HepG2 (cell line): ENCODE results near the gene KCNT2. TPM values are rescaled to one million over a fixed set of nuclear protein-coding genes. Genes with fewer than 3 reads are reported as not detected.

Experiments
- ATAC-seq: fragments of 200-7000 bp; cut with Tn5 transposase; 3 replicates; pipeline ENCODE4 v1.9.1; 2020; ENCODE audit warnings: mild to moderate bottlenecking, moderate library complexity
- BruUV-seq: library from RNA; stranded (reverse); fragments of 400-500 nt; replicated peaks from 2 replicates; lab custom pipeline; 2021; lab: Mats Ljungman, UMichigan
- CTCF ChIA-PET: fragments of 300-600 bp; formaldehyde crosslinking; extraction: SDS; loops from one replicate; lab custom pipeline; 2021; ENCODE audit warnings: low total read pairs, inconsistent platforms, low intra/inter-chr PET ratio; lab: Yijun Ruan, JAX
- POLR2A ChIA-PET: fragments of 350-600 bp; sonication (Branson Sonifier 250); formaldehyde crosslinking; loops from one replicate; lab custom pipeline; 2020; ENCODE audit warnings: antibody characterized with exemption, inconsistent platforms; lab: Yijun Ruan, JAX
- DNase-seq: peaks from one replicate; pipeline ENCODE4 v3.0.0-alpha.2; 2015; ENCODE audit warnings: low spot score
- FAIRE-seq: peaks from 3 replicates; lab custom pipeline; 2011; peaks lifted over from hg19 to GRCh38; lab: Jason Lieb, UNC
- H2AFZ ChIP-seq: one replicate; pipeline ENCODE4 v1.6.1; 2011; ENCODE audit warnings: low read length, inconsistent platforms
- H3K27ac ChIP-seq: fragments of 300-600 bp; 3 replicates; pipeline ENCODE4 v1.8.0; 2011; ENCODE audit warnings: mixed run types, mild to moderate bottlenecking, mixed read lengths, low read length, inconsistent platforms; ENCODE audit not compliant: insufficient read depth; ENCODE audit errors: extremely low read length
- H3K27me3 ChIP-seq, 2 experiments: fragments of 200-600 bp in 1 of 2; 2 replicates in 1 of 2; 3 replicates in 1 of 2; pipeline versions ENCODE4 v1.6.0 to v1.8.0; 2011; ENCODE audit warnings: low read length in 2 of 2, mild to moderate bottlenecking in 2 of 2, moderate library complexity in 2 of 2, inconsistent platforms in 1 of 2; ENCODE audit not compliant: insufficient read depth in 2 of 2, control insufficient read depth in 1 of 2
- H3K36me3 ChIP-seq, 2 experiments: fragments of 200-600 bp in 1 of 2; replicated peaks in 1 of 2; 2 replicates in 1 of 2; 3 replicates in 1 of 2; pipeline versions ENCODE4 v1.5.1 to v1.8.0; 2011; ENCODE audit warnings: low read length in 2 of 2, inconsistent platforms in 1 of 2; ENCODE audit not compliant: insufficient read depth in 2 of 2, control insufficient read depth in 1 of 2
- H3K4me1 ChIP-seq: 2 replicates; pipeline ENCODE4 v1.5.1; 2012; ENCODE audit warnings: low read length, inconsistent platforms; ENCODE audit not compliant: insufficient read depth
- H3K4me2 ChIP-seq: 2 replicates; pipeline ENCODE4 v1.6.0; 2011; ENCODE audit warnings: low read depth, low read length, inconsistent platforms
- H3K4me3 ChIP-seq, 3 experiments: fragments of 200-600 bp in 1 of 3; sonication (generic), shearing (Covaris generic) in 1 of 3; replicated peaks in 1 of 3; 2 replicates each; pipeline ENCODE4 v1.5.1; 2011 to 2016; ENCODE audit warnings: low read length in 3 of 3, inconsistent platforms in 2 of 3, low read depth in 2 of 3, mild to moderate bottlenecking in 2 of 3, control low read depth in 1 of 3, mixed read lengths in 1 of 3; ENCODE audit not compliant: insufficient read depth in 1 of 3
- H3K79me2 ChIP-seq: one replicate; pipeline ENCODE4 v1.6.1; 2011; ENCODE audit warnings: low read length, inconsistent platforms; ENCODE audit not compliant: insufficient read depth
- H3K9ac ChIP-seq: 2 replicates; pipeline ENCODE4 v1.6.0; 2011; ENCODE audit warnings: mild to moderate bottlenecking, low read depth, low read length, inconsistent platforms; ENCODE audit not compliant: insufficient read depth
- H3K9me3 ChIP-seq: 2 replicates; pipeline ENCODE4 v1.5.1; 2012; ENCODE audit warnings: mild to moderate bottlenecking, low read length
- H4K20me1 ChIP-seq: 2 replicates; pipeline ENCODE4 v1.6.0; 2011; ENCODE audit warnings: inconsistent platforms, mild to moderate bottlenecking, low read length, moderate library complexity; ENCODE audit not compliant: insufficient read depth
- ATF7 ChIP-seq, 2 experiments: fragments of 450-650 bp in 1 of 2; sonication (generic) in 1 of 2; formaldehyde crosslinking in 1 of 2; IDR thresholded peaks; 2 replicates each; pipeline versions ENCODE4 v1.4.0 to v1.6.1; 2016 to 2020; ENCODE audit warnings: antibody characterized with exemption in 1 of 2, mild to moderate bottlenecking in 1 of 2, missing genetic modification reagents in 1 of 2
- CEBPB ChIP-seq: IDR thresholded peaks from 2 replicates; pipeline ENCODE4 v1.6.1; 2011; ENCODE audit warnings: low read depth, low read length, improper control_type of control experiment, borderline replicate concordance
- DNMT3B ChIP-seq: conservative IDR thresholded peaks from 2 replicates; pipeline ENCODE4 v1.6.1; 2016; ENCODE audit warnings: missing biosample characterization, control low read depth
- FOSL2 ChIP-seq: sonication (generic); formaldehyde crosslinking; IDR thresholded peaks from 2 replicates; pipeline ENCODE4 v1.4.0; 2020; ENCODE audit warnings: missing genetic modification reagents
- HHEX ChIP-seq: IDR thresholded peaks from 2 replicates; pipeline ENCODE4 v1.6.1; 2016; ENCODE audit warnings: control low read depth
- POLR2AphosphoS5 ChIP-seq: IDR thresholded peaks from 2 replicates; pipeline ENCODE4 v1.6.1; 2012; ENCODE audit warnings: low read depth, low read length
- RFXAP ChIP-seq: sonication (generic); formaldehyde crosslinking; IDR thresholded peaks from 2 replicates; pipeline ENCODE4 v1.4.0; 2020; ENCODE audit warnings: missing genetic modification reagents, borderline replicate concordance
- ZBED4 ChIP-seq: sonication (generic); formaldehyde crosslinking; IDR thresholded peaks from 2 replicates; pipeline ENCODE4 v1.4.0; 2020; ENCODE audit warnings: missing genetic modification reagents, borderline replicate concordance
- ZFP1 ChIP-seq: IDR thresholded peaks from 2 replicates; pipeline ENCODE4 v1.6.1; 2016
- WGBS: methylation state at CpG from one replicate; pipeline ENCODE4 v1.1.6; 2017; ENCODE audit warnings: low lambda C conversion rate; 5-methylcytosine and 5-hydroxymethylcytosine counted together
- in situ Hi-C: cut with HindIII; loops from 2 replicates; pipeline ENCODE4 v1.10.0; 2017; ENCODE audit warnings: low pct_unique_long_range_greater_than_20kb; ENCODE audit not compliant: extremely low pct_ligation_motif_present
- intact Hi-C: fragments of 100-400 bp; cut with micrococcal nuclease; formaldehyde crosslinking; loops from one replicate; pipeline ENCODE4 v1.10.0; 2022; ENCODE audit not compliant: unreplicated experiment
- polyA plus RNA-seq, 8 experiments: library from polyadenylated mRNA; depleted of rRNA in 3 of 8; stranded (reverse) in 7 of 8; unstranded in 1 of 8; fragments of >200 nt; fragmentation: Illumina TruSeq in 4 of 8; extraction: Trizol in 4 of 8; gene quantifications; 2 replicates each; pipeline versions ENCODE4 v1.2.1 to v1.2.3, GENCODE V29; 2011 to 2016; ENCODE audit warnings: low read depth in 4 of 8, missing spikeins in 1 of 8, mixed read lengths in 1 of 8; ENCODE audit not compliant: insufficient read depth in 1 of 8
- total RNA-seq, 5 experiments: library from RNA; depleted of rRNA; stranded (reverse); fragments of >200 nt; fragmentation: Illumina TruSeq; extraction: Trizol; gene quantifications; 2 replicates each; pipeline ENCODE4 v1.2.3, GENCODE V29; 2016; ENCODE audit warnings: low read depth in 1 of 5

Gene KCNT2
- total and polyA plus RNA-seq, 2 of the 13 experiments (the other 11 are each of a cell fraction or from before 2014, with no cell fraction given), result not detected

- BruUV-seq, result no TSS peak
- intact Hi-C loops (no loop called here), in situ Hi-C loops (no loop called here)
- 21% methylated on average over 5 of the region's 5 CpGs for WGBS
- Histone ChIP-seq H3K4me2 (no peak overlapping the region), H3K27ac (no peak overlapping the region), H3K9ac (no peak overlapping the region), H3K4me3 (no peak overlapping the region), H3K27me3 (no peaks in the 10 kb centered on the region), H3K9me3 (no peaks in the 10 kb centered on the region), H2AFZ (no peak overlapping the region), H3K36me3 (no peaks in the 10 kb centered on the region), H4K20me1 (no peaks in the 10 kb centered on the region), H3K79me2 (no peaks in the 10 kb centered on the region), H3K4me1 (no peaks in the 10 kb centered on the region)
- ATAC-seq (no peak), DNase-seq (no peak), FAIRE-seq (no peak)
- POLR2A ChIA-PET, result no interaction called here
- CTCF ChIA-PET, result no interaction called here
- TF ChIP-seq ZFP1 (CRISPR knock-in tag), result no peak
- TF ChIP-seq POLR2AphosphoS5, result no peak
- TF ChIP-seq RFXAP, result no peak
- TF ChIP-seq DNMT3B (CRISPR knock-in tag), result no peak
- 0 out of 2 replicates have a peak, but pooled peaks have one; percentile 7 for TF ChIP-seq ATF7 (IDR thresholded peaks at IDR 0.05)
- TF ChIP-seq ATF7 (CRISPR knock-in tag; IDR thresholded peaks at IDR 0.05), result no peak
- TF ChIP-seq CEBPB, result peak; percentile 58; the same call in 1 of the 2 replicates
These were observed 241.3 kb downstream of the KCNT2 start for GRCh38 chr1:196366817-196367495.

GRCh38 chr1:196361112-196361714 is 247.0 kb downstream of the KCNT2 start:
- CTCF ChIA-PET, result no interaction called here
- H4K20me1 ChIP-seq, result no peaks in the 10 kb centered on the region

More at GRCh38 chr1:196361112-196361714, 247.0 kb downstream of the KCNT2 start:
- no peaks in the 10 kb centered on the region for H3K36me3 ChIP-seq
- FAIRE-seq (no peak), DNase-seq (peak; percentile 2), ATAC-seq (peak; percentile 38; the same call in 1 of the 3 replicates)
- no peak overlapping the region for H3K4me2 ChIP-seq
- H3K79me2 ChIP-seq, result no peaks in the 10 kb centered on the region
- no peak overlapping the region for H3K4me3 ChIP-seq
- H3K27ac ChIP-seq, result no peak overlapping the region
- WGBS, result 9% methylated on average over 5 of the region's 5 CpGs
- H3K27me3 ChIP-seq, result no peaks in the 10 kb centered on the region
- BruUV-seq, result no TSS peak
- no peaks in the 10 kb centered on the region for H3K4me1 ChIP-seq
- H2AFZ ChIP-seq, result no peak overlapping the region
- POLR2A ChIA-PET, result no interaction called here
- H3K9me3 ChIP-seq, result no peaks in the 10 kb centered on the region
- in situ Hi-C loops (no loop called here), intact Hi-C loops (no loop called here)
- TF ChIP-seq ZBED4 (no peak), HHEX (no peak), FOSL2 (CRISPR knock-in tag) (peak; percentile 10; the same call in 1 of the 2 replicates), ATF7 (IDR thresholded peaks at IDR 0.05) (peak; percentile 30; the same call in 1 of the 2 replicates), ATF7 (CRISPR knock-in tag; IDR thresholded peaks at IDR 0.05) (no peak)
- TF ChIP-seq, all 625 proteins: peak for 2
- no peak overlapping the region for H3K9ac ChIP-seq
